Dermis blood vessel endothelial cell (primary cell): ENCODE data around the gene NUP98. TPM values are rescaled to one million over a fixed set of nuclear protein-coding genes. Genes with fewer than 3 reads are reported as not detected.
"Not testable (repeated sequence)": the region's sequence is repeated elsewhere in the genome, so short reads cannot be mapped to it uniquely, and the experiment has no call there.

ENCODE experiments used
- DNase-seq: peaks from one replicate; pipeline ENCODE4 v3.0.0; 2010
- total RNA-seq: library from RNA; depleted of rRNA; stranded (reverse); fragments of >200 nt; gene quantifications from 2 replicates; pipeline ENCODE4 v1.2.3, GENCODE V29; 2014

NUP98 gene
- total RNA-seq, 1 donor from 2014 or later, result 110 TPM

DNA sequence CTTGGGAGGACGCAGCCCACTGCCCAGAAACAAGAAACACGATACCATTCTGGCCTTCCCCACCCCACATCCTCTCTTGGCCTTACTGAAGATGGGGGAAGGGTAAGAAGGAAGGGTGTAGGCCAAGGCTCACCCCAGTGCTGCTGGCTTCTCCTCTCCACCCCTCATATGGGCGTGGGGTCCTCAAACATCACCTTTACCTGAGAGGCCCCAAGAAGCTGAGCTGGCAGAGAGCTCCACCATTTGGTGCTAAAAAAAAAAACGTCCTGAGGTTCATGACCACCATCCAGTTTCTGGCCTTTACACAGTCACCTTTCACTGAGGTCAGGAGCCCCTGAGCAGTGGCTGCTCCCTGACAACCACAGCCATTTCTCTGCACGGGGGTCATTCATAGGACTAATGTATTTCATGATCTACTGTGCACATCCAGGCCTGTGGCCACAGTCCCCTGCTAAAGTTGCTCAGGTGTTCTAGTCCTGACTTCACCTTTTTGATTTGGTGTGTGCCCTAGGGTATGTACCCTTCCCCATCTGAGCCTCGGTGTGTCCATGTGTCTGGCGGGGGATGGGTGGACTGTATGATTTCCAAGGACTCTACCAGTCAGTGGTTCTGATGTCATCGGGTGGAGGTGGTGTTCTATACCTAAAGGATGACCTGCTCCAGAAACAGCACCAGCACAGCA is 28.3 kb upstream of the NUP98 start:
- DNase-seq, result no peak

DNA sequence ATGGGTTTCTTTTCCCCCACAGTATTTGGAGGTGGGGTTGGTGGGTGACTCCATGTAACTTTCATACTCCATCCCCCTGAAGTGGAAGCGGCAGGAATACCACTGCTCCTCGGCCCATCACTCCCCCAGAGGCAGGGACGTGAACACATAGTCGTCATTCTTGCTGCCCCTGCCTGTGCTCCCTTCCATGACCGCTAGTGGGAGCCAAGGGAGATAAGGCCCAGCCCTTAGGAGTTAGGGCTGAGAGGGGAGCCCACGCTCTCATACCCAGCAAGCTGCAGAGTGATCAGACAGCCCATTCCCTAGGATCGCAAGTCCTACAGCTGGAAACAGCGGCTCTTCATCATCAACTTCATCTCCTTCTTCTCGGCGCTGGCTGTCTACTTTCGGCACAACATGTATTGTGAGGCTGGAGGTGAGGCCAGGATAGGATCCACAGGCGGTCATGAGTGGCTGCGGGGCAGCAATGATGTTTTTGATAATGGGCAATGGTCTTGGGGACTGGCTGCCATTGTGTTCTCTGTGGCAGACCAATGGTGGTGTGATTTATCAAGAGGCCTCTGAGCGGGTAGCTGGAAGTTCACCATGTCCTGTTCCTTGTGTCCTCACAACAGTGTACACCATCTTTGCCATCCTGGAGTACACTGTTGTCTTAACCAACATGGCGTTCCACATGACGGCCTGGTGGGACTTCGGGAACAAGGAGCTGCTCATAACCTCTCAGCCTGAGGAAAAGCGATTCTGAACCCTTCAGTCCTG is 27.5 kb upstream of the NUP98 start:
- DNase-seq, result peak; percentile 79

DNA sequence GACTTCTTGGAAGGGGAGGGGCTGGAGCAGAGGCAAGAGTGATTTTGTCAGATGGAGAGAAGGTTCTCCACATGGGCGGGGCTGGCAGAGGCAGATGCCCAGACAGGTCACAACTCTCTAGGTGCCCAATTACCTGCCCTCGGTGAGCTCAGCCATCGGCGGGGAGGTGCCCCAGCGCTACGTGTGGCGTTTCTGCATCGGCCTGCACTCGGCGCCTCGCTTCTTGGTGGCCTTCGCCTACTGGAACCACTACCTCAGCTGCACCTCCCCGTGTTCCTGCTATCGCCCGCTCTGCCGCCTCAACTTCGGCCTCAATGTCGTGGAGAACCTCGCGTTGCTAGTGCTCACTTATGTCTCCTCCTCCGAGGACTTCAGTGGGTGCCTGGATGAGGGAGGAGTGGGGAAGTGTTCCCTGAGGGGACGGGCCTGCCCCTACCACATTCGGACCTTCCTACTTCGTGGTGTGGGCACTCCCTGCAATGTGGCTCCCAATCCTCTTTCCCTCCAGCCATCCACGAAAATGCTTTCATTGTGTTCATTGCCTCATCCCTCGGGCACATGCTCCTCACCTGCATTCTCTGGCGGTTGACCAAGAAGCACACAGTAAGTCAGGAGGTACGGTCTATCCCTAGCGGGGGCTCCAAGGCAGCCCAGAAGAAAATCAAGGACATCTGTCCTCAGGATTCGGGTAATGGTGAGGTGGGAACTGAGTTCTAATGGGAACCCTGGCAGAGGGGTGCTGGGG is 26.6 kb upstream of the NUP98 start:
- DNase-seq, result no peak

DNA sequence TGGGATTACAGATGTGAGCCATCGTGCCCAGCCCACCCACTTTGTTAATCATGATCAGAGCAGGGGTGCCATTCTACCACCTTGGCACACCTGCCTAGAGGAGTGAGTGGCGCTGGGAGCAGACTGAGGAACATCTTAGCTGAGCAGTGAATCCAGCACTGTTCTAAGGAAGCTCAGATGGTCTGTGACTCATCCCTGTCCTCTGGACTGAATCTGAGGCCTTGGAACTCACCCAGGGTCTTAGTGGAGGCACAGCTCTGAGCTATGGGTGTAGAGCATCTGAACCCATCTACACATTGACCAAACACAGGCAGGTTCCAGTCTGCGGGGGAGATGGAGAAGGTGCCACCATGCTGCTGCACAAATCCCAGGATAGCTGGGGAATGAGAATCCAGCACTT is 25.9 kb upstream of the NUP98 start:
- DNase-seq, result peak; percentile 55

DNA sequence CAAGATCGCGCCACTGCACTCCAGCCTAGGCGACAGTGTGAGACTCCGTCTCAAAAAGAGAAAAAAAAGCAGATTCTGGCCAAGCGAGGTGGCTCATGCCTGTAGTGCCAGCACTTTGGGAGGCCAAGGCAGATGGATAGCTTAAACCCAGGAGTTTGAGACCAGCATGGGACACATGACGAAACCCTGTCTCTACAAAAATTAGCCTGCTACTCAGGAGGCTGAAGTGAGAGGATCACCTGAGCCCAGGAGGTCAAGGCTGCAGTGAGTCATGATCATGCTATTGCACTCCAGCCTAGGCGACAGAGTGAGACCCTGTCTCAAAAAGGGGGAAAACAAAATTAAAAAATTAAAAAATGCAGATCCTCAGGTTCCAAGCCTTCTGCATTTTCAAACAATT is 25.0 kb upstream of the NUP98 start:
- no peak for DNase-seq

DNA sequence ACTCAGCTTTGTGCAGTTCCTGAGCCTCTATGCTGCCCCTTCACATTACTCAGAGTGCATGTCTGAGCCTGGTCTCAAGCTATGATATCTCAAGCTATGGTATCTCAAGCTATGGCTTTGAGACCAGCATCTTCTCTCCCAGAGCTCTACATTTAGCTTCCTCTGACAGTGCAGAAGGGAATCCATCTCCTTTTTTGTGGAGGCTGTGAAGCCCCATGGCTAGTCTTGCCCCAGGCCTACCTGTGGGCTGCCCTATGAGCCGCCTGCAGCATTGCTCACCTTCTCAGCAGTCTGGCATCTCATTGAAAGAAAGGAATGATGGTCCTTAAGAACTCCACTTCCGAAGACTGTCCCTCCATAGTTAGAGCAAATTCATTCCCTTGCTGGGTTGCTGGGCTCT is 23.6 kb upstream of the NUP98 start:
- no peak for DNase-seq

DNA sequence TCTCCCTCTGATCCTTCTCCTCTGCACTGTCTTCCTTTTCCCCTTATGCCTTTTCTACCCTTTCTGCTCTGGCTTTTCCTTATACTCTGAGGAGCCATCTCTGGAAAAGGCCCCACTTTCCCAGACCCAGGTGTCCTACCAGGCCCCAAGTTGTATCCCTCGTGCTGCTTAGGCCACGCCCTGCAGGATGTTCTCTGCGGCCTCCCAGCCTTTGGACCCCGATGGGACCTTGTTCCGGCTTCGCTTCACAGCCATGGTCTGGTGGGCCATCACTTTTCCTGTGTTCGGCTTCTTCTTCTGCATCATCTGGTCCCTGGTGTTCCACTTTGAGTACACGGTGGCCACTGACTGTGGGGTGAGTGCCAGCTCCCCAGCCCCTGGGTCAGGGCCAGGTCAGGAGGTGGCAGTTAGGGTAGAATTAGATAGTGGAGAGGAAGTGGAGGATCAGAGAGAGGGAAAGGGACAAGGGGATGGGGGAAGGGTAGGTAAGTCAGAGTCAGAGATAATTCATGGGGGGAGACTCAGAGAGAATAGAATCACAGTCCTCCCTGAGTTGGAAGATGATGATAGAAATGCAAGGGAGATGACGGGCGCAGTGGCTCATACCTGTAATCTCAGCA is 19.9 kb upstream of the NUP98 start:
- no peak for DNase-seq

DNA sequence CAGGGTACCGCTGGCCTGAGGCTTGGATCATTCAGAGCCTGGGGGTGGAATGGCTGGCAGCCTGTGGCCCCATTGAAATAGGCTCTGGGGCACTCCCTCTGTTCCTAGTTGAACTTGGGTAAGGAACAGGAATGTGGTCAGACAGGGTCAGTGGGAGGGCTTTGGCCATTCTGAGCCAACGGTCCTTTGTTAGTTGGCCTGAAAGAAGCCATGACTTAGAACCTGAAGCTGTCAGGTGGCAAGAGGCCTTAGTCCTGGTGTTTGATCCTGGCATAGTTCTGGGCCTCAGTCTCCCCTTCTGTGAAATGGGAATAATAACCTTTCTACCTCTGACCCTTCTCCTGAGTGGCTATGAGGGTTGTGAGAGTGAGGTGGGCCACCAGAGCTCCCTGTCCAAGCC is 19.3 kb upstream of the NUP98 start:
- no peak for DNase-seq

DNA sequence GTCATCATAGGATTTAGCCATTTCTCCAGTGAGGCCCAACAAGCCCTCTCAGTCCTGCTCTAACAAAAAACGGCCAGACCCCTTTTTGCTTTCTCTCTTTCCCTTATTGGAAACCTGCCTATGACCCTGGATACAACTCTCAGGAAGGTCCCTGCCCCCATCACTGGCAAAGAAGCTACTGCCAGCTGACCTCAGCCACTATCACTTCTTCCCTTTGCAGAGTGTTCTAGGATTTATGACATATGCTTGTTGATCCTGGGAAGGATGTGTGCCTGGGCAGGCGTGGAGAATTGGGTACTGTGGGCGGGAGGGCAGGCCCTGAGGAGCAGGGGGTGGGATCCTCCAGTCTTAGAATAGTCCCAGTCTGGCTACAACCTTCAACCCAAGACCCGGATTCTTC is 18.5 kb upstream of the NUP98 start:
- no peak for DNase-seq

DNA sequence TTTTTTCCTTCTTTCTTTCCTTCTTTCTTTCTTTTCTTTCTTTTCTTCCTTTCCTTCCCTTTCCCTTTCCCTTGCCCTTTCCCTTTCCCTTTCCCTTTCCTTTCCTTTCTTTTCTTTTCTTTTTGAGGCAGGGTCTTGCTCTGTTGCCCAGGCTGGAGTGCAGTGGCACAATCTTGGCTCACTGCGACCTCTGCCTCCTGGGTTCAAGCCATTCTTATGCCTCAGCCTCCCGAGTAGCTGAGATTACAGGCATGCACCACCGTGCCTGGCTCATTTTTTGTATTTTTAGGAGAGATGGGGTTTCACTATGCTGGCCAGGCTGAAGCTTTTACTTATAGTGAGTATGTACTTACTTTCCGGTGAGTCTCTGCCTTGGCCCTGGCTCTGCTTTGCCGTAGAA is 17.5 kb upstream of the NUP98 start:
- not testable (repeated sequence) for DNase-seq

DNA sequence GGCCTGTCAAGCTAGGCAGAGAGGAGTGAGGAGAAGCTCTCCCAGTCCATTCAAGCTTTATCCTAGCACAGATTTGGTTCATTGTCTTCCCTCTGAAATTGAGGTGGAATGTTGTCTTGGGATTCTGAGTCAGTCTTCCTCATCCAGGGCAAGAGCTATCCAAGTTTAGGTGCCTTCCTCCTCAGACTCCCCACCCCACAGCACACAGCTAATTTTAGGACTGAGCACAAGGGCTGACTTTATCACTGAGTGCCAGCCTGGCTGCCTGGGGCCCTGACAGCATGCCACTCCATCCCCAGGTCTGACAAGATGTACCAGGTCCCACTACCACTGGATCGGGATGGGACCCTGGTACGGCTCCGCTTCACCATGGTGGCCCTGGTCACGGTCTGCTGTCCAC is 13.6 kb upstream of the NUP98 start:
- DNase-seq, result no peak

DNA sequence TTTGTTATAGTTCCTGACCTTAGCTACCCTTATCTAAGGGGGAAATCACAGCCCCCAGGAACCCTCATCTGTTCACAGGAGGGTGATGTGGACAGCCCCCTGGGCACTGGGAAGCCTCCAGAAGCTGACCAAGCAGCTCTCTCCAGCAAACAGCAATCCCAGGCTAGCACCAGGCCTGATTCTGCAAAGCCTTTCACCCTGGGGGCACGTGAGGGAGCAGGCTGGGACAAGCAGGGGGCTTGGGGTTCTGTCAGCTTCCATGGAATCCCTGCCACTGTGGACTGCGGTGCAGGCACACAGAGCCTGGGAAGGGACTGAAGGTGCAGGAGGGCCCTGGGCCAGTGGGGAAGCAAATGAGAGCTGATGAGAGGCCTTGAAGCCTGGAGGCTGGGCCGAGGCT is 13.1 kb upstream of the NUP98 start:
- no peak for DNase-seq

DNA sequence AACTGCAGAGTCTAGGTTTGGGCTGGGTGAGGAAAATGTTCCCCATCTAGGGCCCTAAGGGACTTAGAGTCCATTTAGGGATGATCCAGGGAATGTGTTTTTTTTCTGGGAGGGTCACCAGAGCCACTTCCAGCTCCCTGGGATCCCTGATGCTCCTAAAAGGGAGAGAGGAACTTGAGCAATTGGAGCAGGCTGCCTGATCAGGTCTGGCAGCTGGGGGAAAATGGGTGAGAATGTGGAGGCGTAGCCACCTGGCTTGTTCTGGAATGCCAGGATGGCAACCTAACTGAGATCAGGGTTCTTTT is 12.2 kb upstream of the NUP98 start:
- no peak for DNase-seq

DNA sequence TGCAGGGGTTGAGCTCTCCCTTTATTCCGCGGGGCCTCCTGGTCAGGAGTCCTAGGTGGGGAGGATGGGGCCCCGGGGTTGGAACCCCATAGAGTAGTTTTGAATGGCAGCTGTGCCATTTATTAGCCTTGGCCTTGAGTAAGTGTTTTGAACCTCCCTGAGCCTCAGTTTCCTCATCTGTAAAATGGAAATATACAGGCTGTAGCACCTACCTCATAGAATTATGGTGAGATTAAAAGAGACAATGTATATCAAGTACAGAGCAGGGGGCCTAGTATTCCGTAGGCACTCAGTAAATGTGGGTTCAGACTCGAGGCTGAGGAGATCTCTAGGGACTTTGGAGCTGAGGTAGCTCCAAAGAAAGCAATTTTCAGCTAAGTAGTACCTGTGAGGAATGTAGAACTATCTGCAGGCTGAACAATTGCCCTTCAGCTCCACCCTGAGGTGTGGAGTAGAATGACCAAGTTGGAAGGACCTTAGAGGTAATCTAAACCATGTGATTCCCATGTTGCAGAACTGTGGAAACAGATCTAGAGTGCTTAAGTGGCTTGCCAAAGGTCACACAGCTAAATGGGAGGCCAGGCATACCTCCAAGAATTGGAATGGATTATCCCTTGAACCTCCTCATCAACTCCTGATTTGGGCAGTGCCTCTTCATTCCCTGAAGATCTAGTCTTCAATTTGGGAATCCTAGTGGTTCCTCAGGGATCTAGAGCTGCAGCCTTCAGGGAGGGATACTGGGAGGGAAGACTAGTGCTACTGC is 11.7 kb upstream of the NUP98 start:
- peak; percentile 77 for DNase-seq

DNA sequence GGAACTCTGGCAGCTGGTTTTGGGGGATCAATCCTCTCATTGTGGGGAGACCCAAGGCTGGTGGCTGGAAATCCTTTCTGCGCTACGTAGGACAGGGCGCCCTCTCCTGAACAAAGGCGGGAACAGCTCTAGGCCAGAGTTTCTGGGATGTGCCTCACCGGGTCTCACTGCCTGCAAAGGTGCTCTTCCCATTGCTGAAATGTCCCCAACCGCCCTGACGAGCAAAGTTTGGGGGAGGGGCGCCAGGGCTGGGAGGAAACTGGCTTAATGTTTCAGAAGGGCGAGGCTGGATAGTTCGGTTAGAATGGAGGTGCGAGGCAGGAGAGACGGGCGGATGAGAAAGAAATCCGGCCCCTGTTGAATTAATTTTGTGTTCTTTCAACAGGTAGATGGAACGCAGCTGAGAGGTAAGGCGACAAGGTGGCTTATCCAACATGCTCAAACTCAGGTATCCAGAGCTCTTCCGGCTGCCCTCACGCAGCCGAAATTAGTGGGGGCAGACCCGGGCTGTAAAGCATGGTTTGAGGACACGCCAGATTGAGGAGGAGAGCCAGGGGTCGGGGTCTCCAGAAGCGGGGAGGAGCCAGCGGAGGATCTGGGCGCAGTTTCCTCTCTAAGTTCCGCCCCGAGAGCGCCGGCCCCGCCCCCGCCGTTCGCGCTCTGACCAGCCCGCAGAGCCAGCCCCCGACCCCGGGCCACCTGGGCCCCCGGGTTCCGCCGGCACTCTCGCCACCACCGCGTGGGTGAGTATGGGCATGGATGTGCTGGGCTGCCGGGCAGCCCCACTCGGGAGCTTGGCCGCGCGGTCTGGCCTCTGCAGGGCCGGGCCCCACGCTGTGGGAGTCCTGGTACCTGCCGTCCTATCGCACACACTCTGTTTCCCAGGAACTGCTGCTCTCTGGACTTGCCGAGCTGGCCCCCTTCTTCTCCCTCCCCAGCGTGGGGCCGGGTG is 10.8 kb upstream of the NUP98 start, which contains the start of gene PGAP2:
TSS of gene PGAP2 (plus strand) at position 652 of the 952 bp plus-strand sequence. CDS start 2,700 bp downstream, outside the sequence.
- peak; percentile 73 for DNase-seq

DNA sequence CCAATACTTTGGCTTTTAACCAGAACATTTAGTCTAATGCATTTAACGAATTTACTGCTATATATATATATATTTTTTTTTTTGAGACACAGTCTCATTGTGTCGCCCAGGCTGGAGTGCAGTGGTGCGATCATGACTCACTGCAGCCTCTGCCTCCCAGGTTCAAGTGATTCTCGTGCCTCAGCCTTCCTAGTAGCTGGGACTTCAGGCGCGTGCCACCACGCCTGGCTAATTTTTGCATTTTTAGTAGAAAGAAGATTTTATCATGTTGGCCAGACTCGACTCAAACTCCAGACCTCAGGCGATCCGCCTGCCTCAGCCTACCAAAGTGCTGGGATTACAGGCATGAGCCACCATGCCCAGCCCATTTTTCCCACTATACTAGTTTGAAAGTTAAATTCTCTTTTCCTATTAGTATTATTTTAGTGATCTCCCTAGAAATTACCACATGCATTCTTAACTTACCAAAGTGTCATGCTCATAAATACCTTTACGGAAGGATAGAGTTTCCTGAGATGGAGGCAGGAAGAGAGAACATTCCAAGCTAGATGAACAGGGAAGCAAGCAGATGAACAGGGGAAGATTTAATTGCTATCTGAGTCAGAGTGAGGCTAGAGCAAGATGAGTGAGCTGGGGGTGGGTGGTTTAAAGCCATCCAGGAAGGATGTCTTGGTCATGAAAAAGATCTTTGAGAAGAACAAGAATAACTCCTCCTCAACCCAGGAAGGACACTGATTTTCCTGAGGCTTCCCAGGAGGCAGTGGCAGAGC is 6.6 kb upstream of the NUP98 start:
- DNase-seq, result peak; percentile 21

DNA sequence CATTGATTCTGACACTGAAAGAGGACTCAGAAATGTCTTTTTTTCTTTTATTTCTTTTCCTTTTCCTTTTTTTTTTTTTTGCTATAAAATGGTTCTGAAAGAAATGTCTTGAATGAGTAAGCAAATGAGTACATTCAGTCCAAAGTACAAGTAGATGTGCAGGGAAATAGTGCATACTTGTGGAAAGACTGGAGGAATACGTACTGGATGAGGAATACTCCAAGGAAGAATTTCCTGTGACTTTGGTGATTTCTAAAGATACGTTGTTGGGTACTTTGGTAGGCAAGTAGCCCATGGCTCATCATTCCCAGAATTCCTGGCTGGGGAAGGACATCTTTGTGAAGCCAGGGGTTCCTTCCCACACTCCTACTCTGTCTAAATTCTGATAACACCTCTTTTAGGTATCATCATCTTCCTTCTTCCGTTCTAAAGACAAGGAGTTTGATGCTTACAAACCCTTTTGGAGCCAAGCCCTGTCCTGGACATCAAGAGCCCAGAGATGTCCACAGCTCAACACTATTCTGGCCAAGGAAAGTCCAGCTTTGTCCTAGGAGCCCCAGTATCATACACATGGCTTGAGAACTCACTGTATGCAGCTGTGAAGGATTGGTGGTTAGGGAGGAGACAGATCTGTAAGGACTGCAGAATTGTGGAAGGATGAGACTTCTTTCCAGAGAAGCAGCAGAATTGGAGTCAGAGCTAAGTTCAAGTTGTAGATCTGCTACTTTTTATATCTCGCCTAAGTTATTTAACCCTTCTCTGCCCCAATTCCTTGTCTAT is 4.8 kb upstream of the NUP98 start:
- DNase-seq, result no peak

DNA sequence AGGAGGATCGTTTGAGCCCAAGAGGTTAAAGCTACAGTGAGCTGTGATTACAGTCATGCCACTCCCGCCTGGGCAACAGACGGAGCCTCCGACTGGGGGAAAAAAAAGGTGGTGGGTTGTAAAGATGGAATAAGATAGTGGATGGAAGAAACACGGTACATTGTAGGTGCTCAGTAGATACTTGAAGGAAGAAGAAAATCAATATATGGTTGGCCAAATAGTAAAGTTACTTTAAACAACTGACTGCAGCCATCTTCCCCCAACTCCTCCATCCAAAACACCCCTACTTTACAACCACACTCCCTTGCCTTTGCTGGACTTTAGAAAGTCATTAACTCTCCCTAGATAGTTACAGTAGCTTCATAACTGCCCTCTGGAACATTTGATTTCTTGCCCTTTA is 2.5 kb upstream of the NUP98 start:
- no peak for DNase-seq

DNA sequence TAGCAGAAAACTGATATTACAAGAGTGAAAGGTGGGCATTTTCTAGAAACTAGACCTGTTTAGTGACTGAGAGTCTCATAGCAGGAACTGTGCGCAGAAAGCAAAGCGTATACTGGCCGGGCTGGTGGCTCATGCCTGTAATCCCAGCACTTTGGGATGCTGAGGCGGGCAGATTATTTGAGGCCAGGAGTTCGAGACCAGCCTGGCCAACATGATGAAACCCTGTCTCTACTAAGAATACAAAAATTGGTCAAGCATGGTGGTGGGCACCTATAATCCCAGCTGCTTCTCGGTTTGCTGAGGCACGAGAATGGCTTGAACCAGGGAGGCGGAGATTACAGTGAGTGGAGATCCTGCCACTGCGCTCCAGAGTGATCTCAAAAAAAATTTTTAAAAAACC is 1.8 kb upstream of the NUP98 start:
- no peak for DNase-seq
